ENCODE results near the gene IER5.

Gene IER5

DNA sequence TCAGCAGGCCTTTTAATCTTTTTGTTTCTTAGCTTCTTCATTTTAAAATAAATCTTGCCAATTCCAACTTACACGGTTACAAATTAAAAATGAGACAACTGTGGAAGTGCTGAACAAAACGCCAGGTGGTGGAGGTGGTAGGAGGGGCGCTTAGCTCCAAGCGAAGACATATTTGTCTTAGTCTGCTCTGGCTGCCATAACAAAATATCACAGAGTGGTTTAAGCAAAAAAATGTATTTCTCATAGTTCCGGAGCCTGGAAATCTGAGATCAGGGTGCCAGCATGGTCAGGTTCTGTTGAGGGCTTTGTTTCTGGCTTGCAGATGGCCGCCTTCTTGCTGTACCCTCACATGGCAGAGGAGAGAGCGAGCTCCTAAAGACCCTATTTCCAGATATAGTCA, 14.9 kb downstream of the IER5 start:
- TF ChIP-seq CTCF (conservative IDR thresholded peaks at IDR 0.05; ENCODE audit: low read length): no peak
- H3K4me3 ChIP-seq (ENCODE audit: low read length): no peak overlapping the region
- no peak for DNase-seq (ENCODE audit: low read depth)

DNA sequence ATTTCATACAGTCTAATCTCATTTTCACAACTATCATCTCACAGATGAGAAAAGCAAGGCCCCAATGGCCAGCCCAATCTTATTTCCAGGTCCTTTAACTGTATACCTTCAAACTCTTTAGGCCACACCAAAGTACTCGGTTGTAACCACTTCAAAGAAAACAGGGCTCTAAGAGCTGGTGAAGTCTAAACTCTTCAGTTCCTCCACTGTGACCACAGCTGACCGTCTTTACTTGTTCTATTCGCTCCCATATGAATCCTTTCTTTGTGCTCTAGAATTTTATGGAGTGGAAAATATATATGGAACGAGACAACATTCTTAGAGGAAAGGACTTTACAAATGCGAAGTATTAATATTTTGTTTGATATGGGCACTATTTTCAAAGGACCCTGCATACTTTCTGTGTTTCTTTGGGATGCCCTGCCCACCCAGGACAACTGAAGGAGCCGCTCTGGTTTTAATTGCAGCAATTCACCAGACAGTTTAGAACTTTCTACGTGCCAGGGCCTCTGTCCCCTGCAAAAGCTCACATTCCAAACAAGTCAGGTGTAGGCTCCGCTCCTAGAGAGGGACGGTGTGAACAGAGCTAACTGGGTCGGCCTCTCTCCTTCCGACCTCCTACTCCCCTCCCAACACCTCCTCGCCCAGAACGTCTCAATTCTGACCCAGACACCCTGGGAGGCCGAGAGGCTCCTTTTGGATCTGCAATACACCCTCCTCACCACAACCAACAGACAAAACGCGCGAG, 15.7 kb downstream of the IER5 start:
- peak; percentile 27; the same call in 1 of the 2 replicates for TF ChIP-seq CTCF (conservative IDR thresholded peaks at IDR 0.05; ENCODE audit: low read length)
- peak overlapping the region; percentile 73 for H3K4me3 ChIP-seq (ENCODE audit: low read length)
- DNase-seq (ENCODE audit: low read depth): no peak

DNA sequence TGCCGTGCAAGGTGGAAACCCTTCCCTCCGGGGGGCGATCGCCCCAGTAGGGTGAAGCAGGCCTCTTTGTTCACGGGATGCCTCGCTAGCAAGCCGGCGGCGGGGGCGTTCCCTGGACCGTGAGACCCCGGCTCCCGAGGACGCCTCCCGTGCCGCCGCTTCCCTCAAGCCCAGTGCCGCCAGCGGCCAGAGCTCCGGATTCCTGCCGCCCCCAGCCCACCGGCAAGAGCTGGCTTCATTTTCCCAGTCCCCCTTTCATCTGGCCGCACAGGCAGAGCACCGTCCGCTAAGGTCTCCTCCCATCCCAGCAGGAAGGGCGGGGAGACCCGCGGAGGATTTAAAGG, 16.3 kb downstream of the IER5 start:
- no peak for DNase-seq (ENCODE audit: low read depth)
- no peak; the same call in 1 of the 2 replicates for TF ChIP-seq CTCF (conservative IDR thresholded peaks at IDR 0.05; ENCODE audit: low read length)
- H3K4me3 ChIP-seq (ENCODE audit: low read length): peak overlapping the region; percentile 73

- DNase-seq (ENCODE audit: low read depth): peak; percentile 90
- no peak for TF ChIP-seq CTCF (conservative IDR thresholded peaks at IDR 0.05; ENCODE audit: low read length)
These were observed 16.9 kb downstream of the IER5 start for GRCh38 chr1:181105134-181106021.

GRCh38 chr1:181106022-181106312, 17.5 kb downstream of the IER5 start:
- TF ChIP-seq CTCF (conservative IDR thresholded peaks at IDR 0.05; ENCODE audit: low read length): no peak
- no peak overlapping the region for H3K4me3 ChIP-seq (ENCODE audit: low read length)
- DNase-seq (ENCODE audit: low read depth): no peak

More at GRCh38 chr1:181105134-181106021, 16.9 kb downstream of the IER5 start:
- H3K4me3 ChIP-seq (ENCODE audit: low read length): peak overlapping the region; percentile 73

DNA sequence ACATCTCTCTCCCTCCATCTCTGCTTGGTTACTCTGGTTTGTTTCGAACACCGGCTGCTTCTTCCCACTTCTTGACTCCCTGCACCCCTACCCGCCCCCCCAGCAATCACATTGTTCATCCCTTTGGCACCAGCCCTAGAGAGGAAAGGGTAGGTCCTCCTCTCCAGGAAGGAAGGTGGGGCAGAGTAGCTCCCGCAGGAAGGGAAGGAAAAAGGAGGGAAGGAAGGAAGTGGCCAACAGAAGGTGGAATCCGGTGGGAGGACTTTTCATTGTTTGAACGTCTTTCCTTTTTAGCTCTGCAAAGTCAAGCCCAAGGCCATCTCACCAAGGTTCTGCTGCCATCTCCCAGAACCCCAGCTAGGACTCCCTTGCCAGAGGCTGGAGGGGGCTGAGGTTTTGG, 18.0 kb downstream of the IER5 start:
- DNase-seq (ENCODE audit: low read depth): no peak
- H3K4me3 ChIP-seq (ENCODE audit: low read length): no peak overlapping the region
- TF ChIP-seq CTCF (conservative IDR thresholded peaks at IDR 0.05; ENCODE audit: low read length): no peak

- DNase-seq (ENCODE audit: low read depth): no peak
- no peak overlapping the region for H3K4me3 ChIP-seq (ENCODE audit: low read length)
- TF ChIP-seq CTCF (conservative IDR thresholded peaks at IDR 0.05; ENCODE audit: low read length): no peak
These were observed 19.2 kb downstream of the IER5 start for GRCh38 chr1:181107711-181108110.
